ENCODE results near the gene LARGE1. TPM values are rescaled to one million over a fixed set of nuclear protein-coding genes. Genes with fewer than 3 reads are reported as not detected.

LARGE1 gene
- total and polyA plus RNA-seq, 2 of the 8 experiments (the other 6 are each of a cell fraction or from before 2014, with no cell fraction given), result 43.7 to 83.0 TPM

DNA sequence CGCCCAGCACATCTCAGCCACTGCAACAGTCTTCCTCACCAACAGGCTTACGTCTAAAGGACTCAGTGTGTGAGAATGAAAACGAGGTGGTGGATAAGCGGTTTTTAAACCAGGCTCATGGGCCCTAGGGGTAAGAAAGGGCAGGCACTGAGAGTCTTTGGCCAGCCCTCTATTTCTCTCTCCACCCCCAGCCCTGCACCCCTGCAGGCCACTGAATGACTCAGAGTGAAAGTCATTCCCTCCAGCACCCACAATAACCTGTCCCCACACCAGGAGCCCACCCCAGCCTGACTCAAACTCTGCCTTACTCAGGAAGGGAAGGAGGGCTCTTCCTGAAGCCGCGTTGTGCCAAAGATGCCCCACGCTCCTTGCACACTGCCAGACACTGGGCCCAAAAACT lies 72.0 kb downstream of the LARGE1 start (continued):
- TF ChIP-seq, protein P1, sequence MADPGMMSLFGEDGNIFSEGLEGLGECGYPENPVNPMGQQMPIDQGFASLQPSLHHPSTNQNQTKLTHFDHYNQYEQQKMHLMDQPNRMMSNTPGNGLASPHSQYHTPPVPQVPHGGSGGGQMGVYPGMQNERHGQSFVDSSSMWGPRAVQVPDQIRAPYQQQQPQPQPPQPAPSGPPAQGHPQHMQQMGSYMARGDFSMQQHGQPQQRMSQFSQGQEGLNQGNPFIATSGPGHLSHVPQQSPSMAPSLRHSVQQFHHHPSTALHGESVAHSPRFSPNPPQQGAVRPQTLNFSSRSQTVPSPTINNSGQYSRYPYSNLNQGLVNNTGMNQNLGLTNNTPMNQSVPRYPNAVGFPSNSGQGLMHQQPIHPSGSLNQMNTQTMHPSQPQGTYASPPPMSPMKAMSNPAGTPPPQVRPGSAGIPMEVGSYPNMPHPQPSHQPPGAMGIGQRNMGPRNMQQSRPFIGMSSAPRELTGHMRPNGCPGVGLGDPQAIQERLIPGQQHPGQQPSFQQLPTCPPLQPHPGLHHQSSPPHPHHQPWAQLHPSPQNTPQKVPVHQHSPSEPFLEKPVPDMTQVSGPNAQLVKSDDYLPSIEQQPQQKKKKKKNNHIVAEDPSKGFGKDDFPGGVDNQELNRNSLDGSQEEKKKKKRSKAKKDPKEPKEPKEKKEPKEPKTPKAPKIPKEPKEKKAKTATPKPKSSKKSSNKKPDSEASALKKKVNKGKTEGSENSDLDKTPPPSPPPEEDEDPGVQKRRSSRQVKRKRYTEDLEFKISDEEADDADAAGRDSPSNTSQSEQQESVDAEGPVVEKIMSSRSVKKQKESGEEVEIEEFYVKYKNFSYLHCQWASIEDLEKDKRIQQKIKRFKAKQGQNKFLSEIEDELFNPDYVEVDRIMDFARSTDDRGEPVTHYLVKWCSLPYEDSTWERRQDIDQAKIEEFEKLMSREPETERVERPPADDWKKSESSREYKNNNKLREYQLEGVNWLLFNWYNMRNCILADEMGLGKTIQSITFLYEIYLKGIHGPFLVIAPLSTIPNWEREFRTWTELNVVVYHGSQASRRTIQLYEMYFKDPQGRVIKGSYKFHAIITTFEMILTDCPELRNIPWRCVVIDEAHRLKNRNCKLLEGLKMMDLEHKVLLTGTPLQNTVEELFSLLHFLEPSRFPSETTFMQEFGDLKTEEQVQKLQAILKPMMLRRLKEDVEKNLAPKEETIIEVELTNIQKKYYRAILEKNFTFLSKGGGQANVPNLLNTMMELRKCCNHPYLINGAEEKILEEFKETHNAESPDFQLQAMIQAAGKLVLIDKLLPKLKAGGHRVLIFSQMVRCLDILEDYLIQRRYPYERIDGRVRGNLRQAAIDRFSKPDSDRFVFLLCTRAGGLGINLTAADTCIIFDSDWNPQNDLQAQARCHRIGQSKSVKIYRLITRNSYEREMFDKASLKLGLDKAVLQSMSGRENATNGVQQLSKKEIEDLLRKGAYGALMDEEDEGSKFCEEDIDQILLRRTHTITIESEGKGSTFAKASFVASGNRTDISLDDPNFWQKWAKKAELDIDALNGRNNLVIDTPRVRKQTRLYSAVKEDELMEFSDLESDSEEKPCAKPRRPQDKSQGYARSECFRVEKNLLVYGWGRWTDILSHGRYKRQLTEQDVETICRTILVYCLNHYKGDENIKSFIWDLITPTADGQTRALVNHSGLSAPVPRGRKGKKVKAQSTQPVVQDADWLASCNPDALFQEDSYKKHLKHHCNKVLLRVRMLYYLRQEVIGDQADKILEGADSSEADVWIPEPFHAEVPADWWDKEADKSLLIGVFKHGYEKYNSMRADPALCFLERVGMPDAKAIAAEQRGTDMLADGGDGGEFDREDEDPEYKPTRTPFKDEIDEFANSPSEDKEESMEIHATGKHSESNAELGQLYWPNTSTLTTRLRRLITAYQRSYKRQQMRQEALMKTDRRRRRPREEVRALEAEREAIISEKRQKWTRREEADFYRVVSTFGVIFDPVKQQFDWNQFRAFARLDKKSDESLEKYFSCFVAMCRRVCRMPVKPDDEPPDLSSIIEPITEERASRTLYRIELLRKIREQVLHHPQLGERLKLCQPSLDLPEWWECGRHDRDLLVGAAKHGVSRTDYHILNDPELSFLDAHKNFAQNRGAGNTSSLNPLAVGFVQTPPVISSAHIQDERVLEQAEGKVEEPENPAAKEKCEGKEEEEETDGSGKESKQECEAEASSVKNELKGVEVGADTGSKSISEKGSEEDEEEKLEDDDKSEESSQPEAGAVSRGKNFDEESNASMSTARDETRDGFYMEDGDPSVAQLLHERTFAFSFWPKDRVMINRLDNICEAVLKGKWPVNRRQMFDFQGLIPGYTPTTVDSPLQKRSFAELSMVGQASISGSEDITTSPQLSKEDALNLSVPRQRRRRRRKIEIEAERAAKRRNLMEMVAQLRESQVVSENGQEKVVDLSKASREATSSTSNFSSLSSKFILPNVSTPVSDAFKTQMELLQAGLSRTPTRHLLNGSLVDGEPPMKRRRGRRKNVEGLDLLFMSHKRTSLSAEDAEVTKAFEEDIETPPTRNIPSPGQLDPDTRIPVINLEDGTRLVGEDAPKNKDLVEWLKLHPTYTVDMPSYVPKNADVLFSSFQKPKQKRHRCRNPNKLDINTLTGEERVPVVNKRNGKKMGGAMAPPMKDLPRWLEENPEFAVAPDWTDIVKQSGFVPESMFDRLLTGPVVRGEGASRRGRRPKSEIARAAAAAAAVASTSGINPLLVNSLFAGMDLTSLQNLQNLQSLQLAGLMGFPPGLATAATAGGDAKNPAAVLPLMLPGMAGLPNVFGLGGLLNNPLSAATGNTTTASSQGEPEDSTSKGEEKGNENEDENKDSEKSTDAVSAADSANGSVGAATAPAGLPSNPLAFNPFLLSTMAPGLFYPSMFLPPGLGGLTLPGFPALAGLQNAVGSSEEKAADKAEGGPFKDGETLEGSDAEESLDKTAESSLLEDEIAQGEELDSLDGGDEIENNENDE (IDR thresholded peaks at IDR 0.05; ENCODE audit: insufficient replicate concordance, low read length), result no peak
- TF ChIP-seq TBP (IDR thresholded peaks at IDR 0.05; ENCODE audit: low read depth, low read length), result 0 out of 2 replicates have a peak, but pooled peaks have one; percentile 32
- peak; percentile 24 to 34; a peak in 2 of 3 replicates for TF ChIP-seq POLR2A (IDR thresholded peaks at IDR 0.05; ENCODE audit: control extremely low read depth in 1 of 2, low read depth in 2 of 2, low read length in 2 of 2)
- TF ChIP-seq TAF7 (optimal IDR thresholded peaks at IDR 0.05; ENCODE audit: borderline replicate concordance, low read depth, low read length), result no peak
- peak; percentile 39; the same call in 1 of the 2 replicates for TF ChIP-seq JUND (IDR thresholded peaks at IDR 0.05; ENCODE audit: low read length)
- peak; percentile 23; the same call in 1 of the 2 replicates for TF ChIP-seq POLR2AphosphoS5 (IDR thresholded peaks at IDR 0.05; ENCODE audit: low read depth, low read length)
- no peak for TF ChIP-seq SIN3A (conservative IDR thresholded peaks at IDR 0.05 in 1 of 2, IDR thresholded peaks at IDR 0.05 in 1 of 2; ENCODE audit: low read depth in 1 of 2, low read length in 2 of 2)
- TF ChIP-seq, protein P2, sequence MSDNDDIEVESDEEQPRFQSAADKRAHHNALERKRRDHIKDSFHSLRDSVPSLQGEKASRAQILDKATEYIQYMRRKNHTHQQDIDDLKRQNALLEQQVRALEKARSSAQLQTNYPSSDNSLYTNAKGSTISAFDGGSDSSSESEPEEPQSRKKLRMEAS (IDR thresholded peaks at IDR 0.05), result no peak
- no peak for TF ChIP-seq RBBP5 (IDR thresholded peaks at IDR 0.05; ENCODE audit: borderline replicate concordance, low read depth, low read length)
- no peak for TF ChIP-seq JUN (IDR thresholded peaks at IDR 0.05; ENCODE audit: low read depth, low read length)
- TF ChIP-seq PHF8 (conservative IDR thresholded peaks at IDR 0.05; ENCODE audit: low read depth, low read length), result no peak
- TF ChIP-seq TEAD4 (IDR thresholded peaks at IDR 0.05; ENCODE audit: low read depth, low read length), result no peak
